Umbilical cord (tissue), 2 donors: ENCODE measurements around the gene CRACR2A. TPM values are rescaled to one million over a fixed set of nuclear protein-coding genes. Genes with fewer than 3 reads are reported as not detected.

Source experiments
- DNase-seq: peaks from one replicate; pipeline ENCODE4 v3.0.0-alpha.2; 2015; ENCODE audit warnings: low spot score
- total RNA-seq: library from RNA; depleted of rRNA; stranded (reverse); fragments of >200 nt; gene quantifications from one replicate; pipeline ENCODE4 v1.2.3, GENCODE V29; 2014; ENCODE audit warnings: low replicate concordance; ENCODE audit not compliant: insufficient read depth

CRACR2A gene
- 39.0 TPM for total RNA-seq

GRCh38 chr12:3752741-3753486, at the start of gene CRACR2A:
Gene CRACR2A, minus strand, starts transcription at chr12:3753109. Its CDS starts 56,110 bp downstream, at chr12:3696999.
- DNase-seq = peak; percentile 46

- DNase-seq = no peak
Measured at GRCh38 chr12:3797531-3798048, 44.7 kb upstream of the CRACR2A start.

- no peak for DNase-seq
Measured at GRCh38 chr12:3795492-3796133, 42.7 kb upstream of the CRACR2A start.

GRCh38 chr12:3795066-3795465, 42.2 kb upstream of the CRACR2A start:
- DNase-seq = no peak

- no peak for DNase-seq
Measured at GRCh38 chr12:3792623-3793288, 39.8 kb upstream of the CRACR2A start.

- DNase-seq = no peak
Measured at GRCh38 chr12:3791256-3791874, 38.5 kb upstream of the CRACR2A start.

- DNase-seq = no peak
Measured at GRCh38 chr12:3790642-3791041, 37.7 kb upstream of the CRACR2A start.

GRCh38 chr12:3789838-3790237, 36.9 kb upstream of the CRACR2A start:
- DNase-seq = no peak

GRCh38 chr12:3777206-3777809, 24.4 kb upstream of the CRACR2A start:
- peak; percentile 43 for DNase-seq

- DNase-seq = no peak
Measured at GRCh38 chr12:3775385-3776035, 22.6 kb upstream of the CRACR2A start.

GRCh38 chr12:3772380-3772779, 19.5 kb upstream of the CRACR2A start:
- no peak for DNase-seq

GRCh38 chr12:3771853-3772252, 18.9 kb upstream of the CRACR2A start:
- no peak for DNase-seq

GRCh38 chr12:3770891-3771290, 18.0 kb upstream of the CRACR2A start:
- DNase-seq = no peak

GRCh38 chr12:3768911-3769447, 16.1 kb upstream of the CRACR2A start:
- no peak for DNase-seq

- DNase-seq = no peak
Measured at GRCh38 chr12:3761116-3761735, 8.3 kb upstream of the CRACR2A start.

- DNase-seq = no peak
Measured at GRCh38 chr12:3759878-3760277, 7.0 kb upstream of the CRACR2A start.

GRCh38 chr12:3757261-3757660, 4.4 kb upstream of the CRACR2A start:
- no peak for DNase-seq

GRCh38 chr12:3755898-3756297, 3.0 kb upstream of the CRACR2A start:
- DNase-seq = no peak

- DNase-seq = peak; percentile 54
Measured at GRCh38 chr12:3753544-3754284, 805 bp upstream of the CRACR2A start.
